ENCODE data around the gene FOXA2.

DNA sequence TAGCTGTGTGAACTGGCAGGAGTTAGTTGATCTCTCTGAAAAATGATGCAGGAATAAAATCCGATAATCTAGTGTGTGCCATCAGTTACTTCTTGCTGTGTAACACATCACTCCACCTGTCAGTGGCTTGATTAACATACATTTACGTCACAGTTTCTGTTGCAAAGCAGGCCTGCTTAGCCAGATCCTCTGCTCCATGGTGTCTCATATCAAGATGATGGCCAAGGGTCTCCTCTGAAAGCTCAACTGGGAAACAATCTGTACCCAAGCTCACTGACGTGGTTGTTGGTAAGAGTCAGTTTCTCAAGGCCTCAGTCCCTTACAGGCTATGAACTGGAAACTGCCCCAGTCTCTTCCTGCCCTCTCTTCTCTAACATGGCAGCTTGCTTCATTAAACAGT, 51.8 kb downstream of the FOXA2 start:
- TF ChIP-seq, protein P1, sequence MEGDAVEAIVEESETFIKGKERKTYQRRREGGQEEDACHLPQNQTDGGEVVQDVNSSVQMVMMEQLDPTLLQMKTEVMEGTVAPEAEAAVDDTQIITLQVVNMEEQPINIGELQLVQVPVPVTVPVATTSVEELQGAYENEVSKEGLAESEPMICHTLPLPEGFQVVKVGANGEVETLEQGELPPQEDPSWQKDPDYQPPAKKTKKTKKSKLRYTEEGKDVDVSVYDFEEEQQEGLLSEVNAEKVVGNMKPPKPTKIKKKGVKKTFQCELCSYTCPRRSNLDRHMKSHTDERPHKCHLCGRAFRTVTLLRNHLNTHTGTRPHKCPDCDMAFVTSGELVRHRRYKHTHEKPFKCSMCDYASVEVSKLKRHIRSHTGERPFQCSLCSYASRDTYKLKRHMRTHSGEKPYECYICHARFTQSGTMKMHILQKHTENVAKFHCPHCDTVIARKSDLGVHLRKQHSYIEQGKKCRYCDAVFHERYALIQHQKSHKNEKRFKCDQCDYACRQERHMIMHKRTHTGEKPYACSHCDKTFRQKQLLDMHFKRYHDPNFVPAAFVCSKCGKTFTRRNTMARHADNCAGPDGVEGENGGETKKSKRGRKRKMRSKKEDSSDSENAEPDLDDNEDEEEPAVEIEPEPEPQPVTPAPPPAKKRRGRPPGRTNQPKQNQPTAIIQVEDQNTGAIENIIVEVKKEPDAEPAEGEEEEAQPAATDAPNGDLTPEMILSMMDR (IDR thresholded peaks at IDR 0.05) = no peak
- TF ChIP-seq POLR2AphosphoS5 (IDR thresholded peaks at IDR 0.05; ENCODE audit: low read depth, low read length) (no peak), SIN3A (IDR thresholded peaks at IDR 0.05; ENCODE audit: borderline replicate concordance, insufficient read depth, low read depth, low read length) (no peak), TCF7L2 (IDR thresholded peaks at IDR 0.05; ENCODE audit: low read depth, low read length) (no peak)
- TF ChIP-seq, protein P2, sequence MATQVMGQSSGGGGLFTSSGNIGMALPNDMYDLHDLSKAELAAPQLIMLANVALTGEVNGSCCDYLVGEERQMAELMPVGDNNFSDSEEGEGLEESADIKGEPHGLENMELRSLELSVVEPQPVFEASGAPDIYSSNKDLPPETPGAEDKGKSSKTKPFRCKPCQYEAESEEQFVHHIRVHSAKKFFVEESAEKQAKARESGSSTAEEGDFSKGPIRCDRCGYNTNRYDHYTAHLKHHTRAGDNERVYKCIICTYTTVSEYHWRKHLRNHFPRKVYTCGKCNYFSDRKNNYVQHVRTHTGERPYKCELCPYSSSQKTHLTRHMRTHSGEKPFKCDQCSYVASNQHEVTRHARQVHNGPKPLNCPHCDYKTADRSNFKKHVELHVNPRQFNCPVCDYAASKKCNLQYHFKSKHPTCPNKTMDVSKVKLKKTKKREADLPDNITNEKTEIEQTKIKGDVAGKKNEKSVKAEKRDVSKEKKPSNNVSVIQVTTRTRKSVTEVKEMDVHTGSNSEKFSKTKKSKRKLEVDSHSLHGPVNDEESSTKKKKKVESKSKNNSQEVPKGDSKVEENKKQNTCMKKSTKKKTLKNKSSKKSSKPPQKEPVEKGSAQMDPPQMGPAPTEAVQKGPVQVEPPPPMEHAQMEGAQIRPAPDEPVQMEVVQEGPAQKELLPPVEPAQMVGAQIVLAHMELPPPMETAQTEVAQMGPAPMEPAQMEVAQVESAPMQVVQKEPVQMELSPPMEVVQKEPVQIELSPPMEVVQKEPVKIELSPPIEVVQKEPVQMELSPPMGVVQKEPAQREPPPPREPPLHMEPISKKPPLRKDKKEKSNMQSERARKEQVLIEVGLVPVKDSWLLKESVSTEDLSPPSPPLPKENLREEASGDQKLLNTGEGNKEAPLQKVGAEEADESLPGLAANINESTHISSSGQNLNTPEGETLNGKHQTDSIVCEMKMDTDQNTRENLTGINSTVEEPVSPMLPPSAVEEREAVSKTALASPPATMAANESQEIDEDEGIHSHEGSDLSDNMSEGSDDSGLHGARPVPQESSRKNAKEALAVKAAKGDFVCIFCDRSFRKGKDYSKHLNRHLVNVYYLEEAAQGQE (IDR thresholded peaks at IDR 0.05; ENCODE audit: insufficient read depth in 1 of 2, low read depth in 2 of 2, low read length in 1 of 2) = no peak

Measured in Panc1 (cell line).